ENCODE measurements around the gene PAK5.

Gene PAK5

DNA sequence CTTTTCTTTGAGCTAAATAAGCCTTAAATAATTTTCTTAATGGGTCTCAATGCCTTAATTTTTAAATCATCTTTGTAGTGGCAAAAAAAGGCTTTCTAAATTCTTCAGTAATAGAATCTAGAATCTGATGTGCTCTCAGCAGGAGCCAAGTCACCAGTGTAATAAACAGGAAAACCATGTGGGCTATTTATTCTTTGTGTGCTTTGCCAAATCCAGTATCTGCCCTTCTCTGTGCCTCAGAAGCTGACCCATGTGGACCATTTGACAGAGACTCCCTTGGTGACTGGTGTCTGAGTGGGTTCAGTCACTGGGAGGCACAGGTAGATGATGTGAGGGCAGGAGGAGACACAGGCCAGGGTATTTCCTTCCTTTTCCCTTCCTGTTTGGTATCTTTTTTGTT lies 152.9 kb downstream of the PAK5 start:
- no peak for DNase-seq (ENCODE audit: low read depth)
- TF ChIP-seq, protein P1, sequence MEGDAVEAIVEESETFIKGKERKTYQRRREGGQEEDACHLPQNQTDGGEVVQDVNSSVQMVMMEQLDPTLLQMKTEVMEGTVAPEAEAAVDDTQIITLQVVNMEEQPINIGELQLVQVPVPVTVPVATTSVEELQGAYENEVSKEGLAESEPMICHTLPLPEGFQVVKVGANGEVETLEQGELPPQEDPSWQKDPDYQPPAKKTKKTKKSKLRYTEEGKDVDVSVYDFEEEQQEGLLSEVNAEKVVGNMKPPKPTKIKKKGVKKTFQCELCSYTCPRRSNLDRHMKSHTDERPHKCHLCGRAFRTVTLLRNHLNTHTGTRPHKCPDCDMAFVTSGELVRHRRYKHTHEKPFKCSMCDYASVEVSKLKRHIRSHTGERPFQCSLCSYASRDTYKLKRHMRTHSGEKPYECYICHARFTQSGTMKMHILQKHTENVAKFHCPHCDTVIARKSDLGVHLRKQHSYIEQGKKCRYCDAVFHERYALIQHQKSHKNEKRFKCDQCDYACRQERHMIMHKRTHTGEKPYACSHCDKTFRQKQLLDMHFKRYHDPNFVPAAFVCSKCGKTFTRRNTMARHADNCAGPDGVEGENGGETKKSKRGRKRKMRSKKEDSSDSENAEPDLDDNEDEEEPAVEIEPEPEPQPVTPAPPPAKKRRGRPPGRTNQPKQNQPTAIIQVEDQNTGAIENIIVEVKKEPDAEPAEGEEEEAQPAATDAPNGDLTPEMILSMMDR (conservative IDR thresholded peaks at IDR 0.05; ENCODE audit: control insufficient read depth, insufficient read depth, low read depth, low read length), result no peak
- no peak overlapping the region for H3K4me3 ChIP-seq (ENCODE audit: control insufficient read depth, low read depth, low read length)

DNA sequence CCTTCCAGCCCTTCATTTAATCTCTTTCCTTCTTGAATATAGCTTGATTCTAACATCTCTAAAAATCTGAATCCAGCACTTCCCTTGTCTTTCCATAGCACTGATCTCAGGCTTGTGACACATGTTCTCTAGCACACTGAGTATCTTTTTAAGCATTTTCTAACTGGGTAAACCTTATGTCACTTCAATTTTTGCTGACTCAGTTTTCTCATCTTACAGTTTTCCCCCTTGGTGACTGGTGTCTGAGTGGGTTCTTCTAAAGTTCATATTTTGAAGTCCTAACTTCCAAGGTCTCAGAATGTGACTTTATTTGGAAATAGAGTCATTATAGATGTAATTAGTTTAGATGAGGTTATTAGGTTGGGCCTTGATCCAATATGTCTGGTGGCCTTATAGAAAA lies 153.9 kb downstream of the PAK5 start:
- TF ChIP-seq, protein P1 (conservative IDR thresholded peaks at IDR 0.05; ENCODE audit: control insufficient read depth, insufficient read depth, low read depth, low read length), result no peak
- no peak for DNase-seq (ENCODE audit: low read depth)
- H3K4me3 ChIP-seq (ENCODE audit: control insufficient read depth, low read depth, low read length), result no peak overlapping the region

DNA sequence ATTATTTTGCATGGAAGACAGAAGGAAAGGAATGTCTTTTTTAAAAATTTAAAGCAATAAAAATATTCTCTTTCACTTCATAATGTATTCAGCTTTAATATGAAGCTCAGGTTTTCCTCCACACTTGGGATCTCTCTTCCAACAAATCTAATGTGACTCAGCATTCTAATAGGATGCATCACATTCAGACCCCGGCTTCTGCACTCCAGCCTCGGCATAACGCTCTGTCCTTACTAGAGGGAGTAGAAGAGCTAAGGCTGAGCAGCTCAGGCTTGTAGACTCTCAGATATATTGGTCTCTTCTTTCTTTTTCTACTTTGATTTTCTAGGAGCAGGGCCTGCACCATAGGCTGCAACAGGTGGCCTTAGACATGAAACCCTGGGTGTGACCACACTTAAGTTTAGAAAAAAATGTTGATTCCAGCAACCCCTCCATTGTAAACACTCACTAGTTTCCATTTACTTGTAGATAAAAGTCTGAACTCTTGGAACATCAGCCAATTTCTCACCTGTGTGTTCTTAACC lies 161.7 kb downstream of the PAK5 start:
- DNase-seq (ENCODE audit: low read depth), result no peak
- TF ChIP-seq, protein P1 (conservative IDR thresholded peaks at IDR 0.05; ENCODE audit: control insufficient read depth, insufficient read depth, low read depth, low read length), result no peak
- H3K4me3 ChIP-seq (ENCODE audit: control insufficient read depth, low read depth, low read length), result no peak overlapping the region

DNA sequence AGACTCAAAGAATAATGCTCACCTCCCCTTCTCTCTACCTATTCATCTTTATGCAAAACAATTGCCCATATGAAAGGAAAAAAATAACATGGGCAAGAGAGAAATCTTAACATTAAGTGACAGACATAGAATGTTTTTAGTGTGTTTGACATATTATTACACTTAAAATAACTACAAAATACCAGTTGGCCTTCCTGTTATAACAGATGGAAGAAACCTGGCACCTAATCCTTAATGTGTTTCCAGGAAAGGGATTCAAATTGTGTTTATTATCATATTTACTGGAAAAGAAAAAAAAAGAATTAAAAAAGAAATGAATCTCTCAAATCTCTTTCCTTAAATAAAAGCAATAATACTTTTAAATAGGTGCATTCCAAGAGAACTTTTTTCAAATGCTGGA lies 165.9 kb downstream of the PAK5 start:
- no peak for DNase-seq (ENCODE audit: low read depth)
- H3K4me3 ChIP-seq (ENCODE audit: control insufficient read depth, low read depth, low read length), result no peak overlapping the region
- TF ChIP-seq, protein P1 (conservative IDR thresholded peaks at IDR 0.05; ENCODE audit: control insufficient read depth, insufficient read depth, low read depth, low read length), result no peak

DNA sequence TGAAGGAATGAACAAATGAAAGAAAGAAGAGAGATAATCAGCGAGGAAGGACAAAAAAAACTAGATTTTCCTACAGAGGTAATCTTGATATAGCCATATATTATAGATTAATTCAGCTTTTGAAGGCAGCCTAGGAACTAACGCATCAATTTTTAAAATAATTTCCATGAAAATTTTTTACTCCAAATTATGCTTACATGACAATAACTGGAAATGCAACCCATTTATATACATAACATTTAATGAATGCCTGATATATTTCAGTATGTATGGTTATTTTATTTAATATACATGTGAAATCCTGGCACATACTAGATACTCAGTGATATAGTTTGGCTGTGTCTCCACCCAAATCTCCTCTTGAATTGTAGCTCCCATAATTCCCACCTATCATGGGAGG lies 166.8 kb downstream of the PAK5 start:
- no peak for DNase-seq (ENCODE audit: low read depth)
- TF ChIP-seq, protein P1 (conservative IDR thresholded peaks at IDR 0.05; ENCODE audit: control insufficient read depth, insufficient read depth, low read depth, low read length), result no peak
- H3K4me3 ChIP-seq (ENCODE audit: control insufficient read depth, low read depth, low read length), result no peak overlapping the region

DNA sequence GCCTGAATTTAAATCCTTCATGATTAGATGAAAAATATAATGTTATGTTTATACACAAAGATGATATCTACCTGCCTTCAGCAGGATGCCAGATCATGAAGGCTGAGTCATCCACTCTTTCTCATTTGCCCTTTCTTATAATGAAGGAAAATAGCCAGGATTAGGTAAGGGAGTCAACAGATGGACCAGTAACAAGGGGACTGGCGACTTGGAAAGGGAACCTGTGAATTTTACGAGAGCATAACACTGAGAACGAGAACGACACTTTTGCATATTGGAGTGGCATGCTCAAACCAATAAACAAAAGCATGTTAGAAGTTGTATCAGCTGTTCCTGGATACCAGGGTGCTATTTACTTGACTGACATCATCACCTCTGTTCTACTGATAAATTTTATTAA lies 170.5 kb downstream of the PAK5 start:
- TF ChIP-seq, protein P1 (conservative IDR thresholded peaks at IDR 0.05; ENCODE audit: control insufficient read depth, insufficient read depth, low read depth, low read length), result no peak
- DNase-seq (ENCODE audit: low read depth), result no peak
- H3K4me3 ChIP-seq (ENCODE audit: control insufficient read depth, low read depth, low read length), result no peak overlapping the region

DNA sequence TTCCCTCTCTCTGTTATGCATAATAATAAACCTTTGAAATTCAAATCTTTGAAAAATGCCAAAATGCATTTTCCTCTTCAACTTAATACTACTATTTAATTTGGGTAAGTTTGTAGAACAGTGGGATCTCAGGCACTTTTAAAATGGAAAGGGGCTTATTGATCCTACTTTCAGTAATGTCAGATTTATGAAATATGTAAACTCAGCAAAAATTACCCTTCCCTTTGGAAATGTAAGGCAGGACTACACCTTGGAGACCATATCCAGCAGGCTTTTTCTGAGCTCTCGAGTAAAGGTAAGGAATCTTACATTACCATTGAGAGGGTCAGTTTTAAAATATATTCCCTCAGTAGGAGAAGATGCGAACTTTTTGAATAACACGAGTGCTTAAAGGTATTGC lies 175.5 kb downstream of the PAK5 start:
- TF ChIP-seq, protein P1 (conservative IDR thresholded peaks at IDR 0.05; ENCODE audit: control insufficient read depth, insufficient read depth, low read depth, low read length), result no peak
- DNase-seq (ENCODE audit: low read depth), result no peak
- no peak overlapping the region for H3K4me3 ChIP-seq (ENCODE audit: control insufficient read depth, low read depth, low read length)

Measured in fibroblast of mammary gland (primary cell).